Sigmoid colon (tissue), 3 donors: Measurements from ENCODE around the gene NDC80.

Experiments used
- CTCF ChIP-seq, 4 experiments: fragments of 450-650 bp in 3 of 4; fragments of 200-600 bp in 1 of 4; IDR thresholded peaks; one replicate each; pipeline ENCODE4 v1.5.1; 2016 to 2019; ENCODE audit warnings: antibody characterized with exemption in 4 of 4, mild to moderate bottlenecking in 3 of 4, moderate library complexity in 2 of 4
- POLR2A ChIP-seq, 2 donors: fragments of 450-650 bp; IDR thresholded peaks; one replicate each; pipeline ENCODE4 v1.6.1; 2016; ENCODE audit warnings: antibody characterized with exemption in 2 of 2, mild to moderate bottlenecking in 2 of 2, moderate library complexity in 2 of 2

- TF ChIP-seq POLR2A (IDR thresholded peaks at IDR 0.05) (no peak), CTCF (IDR thresholded peaks at IDR 0.05) (no peak)
These were observed 64.2 kb downstream of the NDC80 start for GRCh38 chr18:2635586-2635985.
